ENCODE data around the gene TUBD1. TPM values are rescaled to one million over a fixed set of nuclear protein-coding genes. Genes with fewer than 3 reads are reported as not detected.

The TUBD1 gene
- total RNA-seq, 2 experiments from 2014 or later, result 7.3 to 9.4 TPM

- ChIA-PET CTCF (no interaction called here), POLR2A (no interaction called here)
- DNase-seq, result peak in 1 of 14 experiments; percentile 2
- Mint-ChIP-seq H3K27ac (no peak overlapping the region), H3K4me3 (no peak overlapping the region), H3K9me3 (no peaks in the 10 kb centered on the region), H3K27me3 (no peaks in the 10 kb centered on the region), H3K36me3 (ENCODE audit: low read depth) (peaks cover 69% of the 10 kb centered on the region), H3K4me1 (ENCODE audit: low read depth) (peaks cover 19% of the 10 kb centered on the region)
- intact Hi-C loops (cut with DNase I, micrococcal nuclease), result no loop called here
- no peaks in the 10 kb centered on the region for H3K9me3 ChIP-seq (ENCODE audit: control insufficient read depth in 1 of 2, insufficient read depth in 1 of 2, low read length in 2 of 2)
- no peaks in the 10 kb centered on the region for H3K4me1 ChIP-seq (ENCODE audit: insufficient read depth, low read length)
- TF ChIP-seq CTCF (IDR thresholded peaks at IDR 0.05), result no peak
- no peak for ATAC-seq (ENCODE audit: poor library complexity)
- no peak overlapping the region for H3K4me3 ChIP-seq (ENCODE audit: low read length)
- H3K27ac ChIP-seq (ENCODE audit: low read depth in 1 of 2, low read length in 2 of 2), result no peak overlapping the region
- H3K27me3 ChIP-seq (ENCODE audit: control insufficient read depth in 1 of 2, insufficient read depth in 2 of 2, low read length in 2 of 2), result no peaks in the 10 kb centered on the region
- H3K36me3 ChIP-seq (ENCODE audit: insufficient read depth, low read length), result peaks cover 70% of the 10 kb centered on the region
Observed at GRCh38 chr17:59884861-59885260, 7.9 kb downstream of the TUBD1 start.

GRCh38 chr17:59878624-59879023 lies 14.1 kb downstream of the TUBD1 start:
- TF ChIP-seq CTCF (IDR thresholded peaks at IDR 0.05), result no peak
- no peak for ATAC-seq (ENCODE audit: poor library complexity)
- no peaks in the 10 kb centered on the region for H3K4me1 Mint-ChIP-seq (ENCODE audit: low read depth)
- peak in 1 of 14 experiments; percentile 2 for DNase-seq
- Histone ChIP-seq H3K36me3 (ENCODE audit: insufficient read depth, low read length) (peaks cover 80% of the 10 kb centered on the region), H3K27me3 (ENCODE audit: control insufficient read depth in 1 of 2, insufficient read depth in 2 of 2, low read length in 2 of 2) (no peaks in the 10 kb centered on the region), H3K4me1 (ENCODE audit: insufficient read depth, low read length) (no peaks in the 10 kb centered on the region), H3K27ac (ENCODE audit: low read depth in 1 of 2, low read length in 2 of 2) (no peak overlapping the region), H3K9me3 (ENCODE audit: control insufficient read depth in 1 of 2, insufficient read depth in 1 of 2, low read length in 2 of 2) (no peaks in the 10 kb centered on the region), H3K4me3 (ENCODE audit: low read length) (no peak overlapping the region)
- H3K9me3 Mint-ChIP-seq, result no peaks in the 10 kb centered on the region
- ChIA-PET CTCF (no interaction called here), POLR2A (interaction anchor here (1.2 kb wide), 1 partner anchor 15 kb away, joined by 4 read pairs; no protein-coding TSS in a partner anchor)
- H3K27ac Mint-ChIP-seq, result no peak overlapping the region
- peaks cover 70% of the 10 kb centered on the region for H3K36me3 Mint-ChIP-seq (ENCODE audit: low read depth)
- intact Hi-C loops (cut with DNase I, micrococcal nuclease), result no loop called here
- H3K4me3 Mint-ChIP-seq, result no peak overlapping the region
- H3K27me3 Mint-ChIP-seq, result no peaks in the 10 kb centered on the region

DNA sequence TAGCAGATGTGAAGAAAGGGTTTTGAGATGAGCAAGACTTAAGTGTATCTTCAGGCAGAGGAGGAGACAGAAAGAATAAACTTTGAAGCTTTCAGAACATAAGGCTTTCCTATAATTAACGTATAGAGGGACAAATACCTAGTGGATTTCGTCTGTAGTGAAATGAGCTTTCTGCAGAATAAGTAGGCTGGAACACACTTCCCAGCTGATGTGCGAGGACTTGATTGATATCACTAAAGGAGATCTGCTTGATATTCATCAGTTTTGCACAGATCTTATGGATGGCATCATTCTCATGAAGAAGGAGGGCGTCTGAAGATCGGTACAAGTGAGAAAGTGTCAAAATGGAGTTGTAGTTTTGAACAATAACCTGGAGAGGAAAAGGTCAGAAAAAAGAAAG lies 14.8 kb downstream of the TUBD1 start:
- no peak overlapping the region for H3K4me3 ChIP-seq (ENCODE audit: low read length)
- intact Hi-C loops (cut with DNase I, micrococcal nuclease), result no loop called here
- peaks cover 77% of the 10 kb centered on the region for H3K36me3 ChIP-seq (ENCODE audit: insufficient read depth, low read length)
- ATAC-seq (ENCODE audit: poor library complexity) (no peak), DNase-seq (no peak)
- Mint-ChIP-seq H3K4me3 (no peak overlapping the region), H3K27me3 (no peaks in the 10 kb centered on the region), H3K27ac (no peak overlapping the region), H3K36me3 (ENCODE audit: low read depth) (peaks cover 71% of the 10 kb centered on the region), H3K9me3 (no peaks in the 10 kb centered on the region), H3K4me1 (ENCODE audit: low read depth) (no peaks in the 10 kb centered on the region)
- no peaks in the 10 kb centered on the region for H3K27me3 ChIP-seq (ENCODE audit: control insufficient read depth in 1 of 2, insufficient read depth in 2 of 2, low read length in 2 of 2)
- no peak overlapping the region for H3K27ac ChIP-seq (ENCODE audit: low read depth in 1 of 2, low read length in 2 of 2)
- no peaks in the 10 kb centered on the region for H3K4me1 ChIP-seq (ENCODE audit: insufficient read depth, low read length)
- H3K9me3 ChIP-seq (ENCODE audit: control insufficient read depth in 1 of 2, insufficient read depth in 1 of 2, low read length in 2 of 2), result no peaks in the 10 kb centered on the region
- no peak for TF ChIP-seq CTCF (IDR thresholded peaks at IDR 0.05)
- POLR2A ChIA-PET, result no interaction called here
- CTCF ChIA-PET, result no interaction called here
